IPS-11a (cell line): ENCODE results near the gene ANKRD40CL.
"Not testable (repeated sequence)": the region's sequence is repeated elsewhere in the genome, so short reads cannot be mapped to it uniquely, and the experiment has no call there.

Experiments used
- H3K4me3 ChIP-seq: one replicate; pipeline ENCODE4 v1.5.1; 2013; ENCODE audit warnings: low read depth, low read length, control low read depth

Gene ANKRD40CL

DNA sequence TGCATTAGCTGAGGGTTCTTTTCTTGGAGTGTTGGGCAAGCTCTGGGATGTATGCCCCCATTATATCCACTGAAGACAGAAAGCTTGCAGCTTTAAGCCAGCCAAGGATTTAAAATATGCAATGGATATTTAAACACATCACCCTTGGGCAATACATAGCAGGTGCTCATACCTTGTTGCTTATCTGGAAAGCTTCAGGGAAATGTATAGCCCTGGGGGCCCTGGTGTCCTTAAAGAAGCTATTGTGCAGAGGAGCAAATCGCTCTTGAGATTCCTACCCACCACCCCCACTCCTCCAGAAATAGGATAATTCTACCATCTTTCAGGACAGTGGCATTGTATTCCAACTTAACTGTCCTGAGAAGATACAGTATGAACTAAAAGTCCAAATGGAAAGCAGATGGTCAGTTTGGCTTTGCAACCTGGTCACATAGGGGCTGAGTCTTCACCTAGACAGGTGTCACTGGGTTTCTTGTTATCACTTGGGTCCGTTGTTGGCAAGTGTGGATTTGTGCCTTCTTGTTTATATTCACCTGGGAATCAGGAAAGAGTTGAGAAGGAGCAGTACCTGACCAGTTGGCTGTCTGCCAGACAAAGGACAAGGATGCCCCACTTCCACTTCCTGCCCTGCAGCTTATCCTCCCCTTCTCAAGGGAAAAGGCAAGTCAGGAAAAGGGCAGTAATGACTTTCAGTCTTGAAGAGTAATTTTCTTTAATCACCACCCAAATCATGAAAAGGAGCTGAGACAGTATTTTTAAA lies 3.4 kb downstream of the ANKRD40CL start:
- H3K4me3 ChIP-seq: no peak overlapping the region

DNA sequence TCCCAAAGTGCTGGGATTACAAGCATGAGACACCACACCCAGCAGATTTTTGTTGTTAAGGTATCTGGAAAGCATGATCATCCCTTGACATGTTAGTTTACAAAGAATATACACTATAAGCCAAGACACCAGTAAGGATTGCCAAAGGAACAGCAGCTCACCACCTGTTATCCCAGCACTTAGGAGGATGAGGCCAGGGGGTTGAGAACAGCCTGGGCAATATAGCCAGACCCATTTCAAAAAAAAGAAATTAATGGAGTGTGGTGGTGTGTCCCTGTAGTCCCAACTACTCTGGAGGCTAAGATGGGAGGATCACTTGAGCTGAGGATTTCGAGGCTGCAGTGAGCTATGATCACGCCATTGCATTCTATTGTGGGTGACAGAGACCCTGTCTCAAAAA lies 5.1 kb downstream of the ANKRD40CL start:
- no peak overlapping the region for H3K4me3 ChIP-seq

DNA sequence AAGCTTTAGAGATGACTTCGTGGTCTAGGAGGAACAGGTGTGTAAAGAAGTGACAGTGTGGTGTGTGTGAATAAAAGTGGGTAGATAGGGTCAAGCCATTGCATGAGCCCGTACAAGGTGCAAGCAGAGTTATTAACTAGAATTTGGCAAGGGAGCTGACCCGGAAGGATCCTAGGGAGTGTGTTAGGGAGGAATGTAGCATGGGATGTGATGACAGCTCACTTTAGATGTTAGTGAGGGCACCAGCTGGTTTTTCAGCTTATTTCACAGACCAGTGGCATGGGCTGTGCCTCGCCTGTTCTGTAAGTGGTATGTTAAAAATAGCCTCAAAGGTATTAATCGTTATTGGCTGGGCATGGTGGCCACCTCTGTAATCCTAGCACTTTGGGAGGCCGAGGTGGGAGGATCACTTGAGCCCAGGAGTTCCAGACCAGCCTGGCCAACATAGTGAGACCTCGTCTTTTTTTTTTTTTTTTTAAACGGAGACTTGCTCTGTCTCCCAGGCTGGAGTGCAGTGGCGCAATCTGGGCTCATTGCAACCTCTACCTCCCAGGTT lies 8.3 kb downstream of the ANKRD40CL start:
- no peak overlapping the region for H3K4me3 ChIP-seq

DNA sequence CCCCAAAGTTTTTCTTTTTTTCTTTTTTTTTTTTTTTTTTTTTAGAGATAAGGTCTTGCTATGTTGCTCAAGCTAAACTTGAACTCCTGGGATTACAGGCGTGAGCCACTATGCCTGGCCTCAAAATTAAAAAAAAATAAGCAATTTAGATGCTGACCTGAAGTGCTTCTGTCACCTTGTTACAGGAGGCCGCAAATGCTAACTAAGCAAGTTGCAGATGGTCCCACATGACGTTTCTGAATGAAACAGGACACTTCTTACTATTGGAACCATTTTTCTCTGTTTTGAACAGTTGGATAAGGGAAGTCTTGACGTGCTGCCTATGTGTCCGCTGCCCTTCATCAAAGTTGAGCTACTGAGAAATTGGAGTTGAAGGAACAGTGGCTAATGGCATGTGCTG lies 8.8 kb downstream of the ANKRD40CL start:
- no peak overlapping the region for H3K4me3 ChIP-seq

DNA sequence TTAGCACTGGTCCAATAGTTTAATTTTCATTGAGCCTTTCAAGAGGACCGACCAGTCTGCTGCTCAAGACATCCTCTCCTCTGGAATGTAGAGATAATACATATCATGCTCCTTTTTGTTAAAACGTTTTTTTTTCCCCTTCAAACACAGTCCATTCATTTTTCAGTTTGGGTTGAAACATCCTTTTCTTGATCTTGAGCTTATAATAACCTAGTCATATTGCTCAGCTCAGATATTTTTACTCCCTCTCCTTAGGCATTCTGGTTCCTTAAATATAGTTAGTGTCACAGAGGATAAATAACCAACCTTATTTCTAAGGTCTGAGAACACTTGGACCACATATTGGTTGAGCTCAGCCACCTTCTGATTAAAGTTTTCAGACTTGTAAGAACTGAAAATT lies 12.8 kb downstream of the ANKRD40CL start:
- no peak overlapping the region for H3K4me3 ChIP-seq

DNA sequence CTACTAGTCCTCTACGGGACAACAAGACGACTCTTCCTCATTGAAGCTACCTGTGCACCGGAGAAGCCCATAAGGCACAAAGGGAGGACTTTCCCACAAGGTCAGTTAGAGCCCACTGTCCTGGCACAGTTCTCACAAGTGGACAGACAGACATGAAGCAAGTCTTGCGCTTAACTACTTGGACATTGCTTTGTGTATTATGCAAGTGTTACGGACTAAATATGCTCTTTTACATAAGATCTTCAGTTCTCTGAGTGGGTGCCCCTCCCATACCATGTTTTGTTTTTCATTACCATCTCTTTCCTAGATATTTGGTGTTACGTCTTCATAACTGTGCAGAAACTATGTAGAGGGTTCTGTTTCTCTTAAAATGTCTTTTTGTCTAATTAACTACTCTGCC lies 18.1 kb downstream of the ANKRD40CL start:
- no peak overlapping the region for H3K4me3 ChIP-seq

DNA sequence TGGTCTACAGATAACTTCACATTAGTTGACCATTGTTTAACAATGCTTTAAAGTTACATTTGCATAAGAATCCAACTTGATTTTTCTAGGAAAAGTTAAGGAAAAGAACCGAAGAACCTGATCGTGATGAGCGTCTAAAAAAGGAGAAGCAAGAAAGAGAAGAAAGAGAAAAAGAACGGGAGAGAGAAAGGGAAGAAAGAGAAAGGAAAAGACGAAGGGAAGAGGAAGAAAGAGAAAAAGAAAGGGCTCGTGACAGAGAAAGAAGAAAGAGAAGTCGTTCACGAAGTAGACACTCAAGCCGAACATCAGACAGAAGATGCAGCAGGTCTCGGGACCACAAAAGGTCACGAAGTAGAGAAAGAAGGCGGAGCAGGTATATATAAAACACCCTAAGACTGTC lies 21.7 kb downstream of the ANKRD40CL start:
- no peak overlapping the region for H3K4me3 ChIP-seq

DNA sequence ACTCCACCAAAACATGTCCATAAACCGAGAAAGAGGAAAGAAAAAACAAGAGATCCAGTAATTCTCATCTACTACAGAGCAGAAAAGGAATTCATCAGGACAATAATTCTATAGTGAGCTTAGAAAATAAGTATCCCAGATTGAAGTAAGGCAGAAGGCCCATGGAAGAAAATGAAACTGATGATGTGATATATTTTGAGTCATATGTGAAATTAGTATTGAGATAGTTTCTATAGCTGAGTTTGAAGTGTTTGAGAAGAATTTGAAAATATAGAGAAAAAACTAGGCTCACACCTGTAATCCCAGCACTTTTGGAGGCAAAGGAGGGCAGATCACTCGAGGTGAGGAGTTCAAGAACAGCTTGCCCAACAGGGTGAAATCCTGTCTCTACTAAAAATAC lies 28.2 kb downstream of the ANKRD40CL start:
- H3K4me3 ChIP-seq: no peak overlapping the region

DNA sequence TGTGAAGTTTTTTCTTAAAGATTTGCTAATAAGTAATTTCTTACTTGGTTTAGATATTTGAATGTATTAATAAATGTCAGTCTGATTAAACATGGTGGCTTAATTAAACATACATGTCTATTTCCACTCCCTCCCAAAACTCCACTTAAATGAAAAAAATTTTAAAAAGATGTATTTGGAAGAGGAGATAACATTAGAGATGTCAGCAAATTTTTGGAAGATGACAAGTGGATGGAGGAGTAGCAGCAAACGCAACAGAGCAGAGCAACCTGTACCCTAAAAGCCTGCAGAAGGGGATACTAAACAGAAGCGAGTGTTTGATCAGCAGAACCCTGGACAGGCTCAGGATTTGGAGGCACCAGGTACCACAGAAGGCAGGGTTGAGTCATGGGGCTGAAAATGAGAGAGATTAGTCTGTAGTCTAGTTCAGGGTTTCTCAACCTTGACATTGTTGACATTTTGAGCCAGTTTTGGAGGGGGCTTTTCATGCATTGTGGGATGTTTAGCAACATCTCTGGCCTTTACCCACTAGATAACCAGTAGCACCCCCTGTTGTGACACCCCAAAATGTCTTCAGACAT lies 30.1 kb downstream of the ANKRD40CL start:
- H3K4me3 ChIP-seq: no peak overlapping the region

DNA sequence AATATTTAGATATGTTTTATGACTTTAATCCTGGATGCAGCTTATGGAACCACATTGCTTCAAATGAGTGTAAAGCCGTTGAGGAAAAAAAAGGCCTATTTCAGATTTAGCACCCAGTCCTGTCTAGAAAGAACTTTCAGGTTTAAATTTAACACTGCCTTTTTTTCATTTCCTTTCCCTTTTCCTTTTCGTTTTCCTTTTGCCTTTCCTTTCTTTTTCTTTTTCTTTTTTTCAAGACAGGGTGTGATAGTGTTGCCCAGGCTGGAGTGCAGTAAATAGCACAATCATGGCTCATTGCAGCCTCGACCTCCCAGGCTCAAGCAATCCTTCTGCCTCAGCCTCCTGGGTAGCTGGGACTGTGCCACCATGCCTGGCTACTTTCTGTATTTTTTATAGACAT lies 32.0 kb downstream of the ANKRD40CL start:
- no peak overlapping the region for H3K4me3 ChIP-seq

DNA sequence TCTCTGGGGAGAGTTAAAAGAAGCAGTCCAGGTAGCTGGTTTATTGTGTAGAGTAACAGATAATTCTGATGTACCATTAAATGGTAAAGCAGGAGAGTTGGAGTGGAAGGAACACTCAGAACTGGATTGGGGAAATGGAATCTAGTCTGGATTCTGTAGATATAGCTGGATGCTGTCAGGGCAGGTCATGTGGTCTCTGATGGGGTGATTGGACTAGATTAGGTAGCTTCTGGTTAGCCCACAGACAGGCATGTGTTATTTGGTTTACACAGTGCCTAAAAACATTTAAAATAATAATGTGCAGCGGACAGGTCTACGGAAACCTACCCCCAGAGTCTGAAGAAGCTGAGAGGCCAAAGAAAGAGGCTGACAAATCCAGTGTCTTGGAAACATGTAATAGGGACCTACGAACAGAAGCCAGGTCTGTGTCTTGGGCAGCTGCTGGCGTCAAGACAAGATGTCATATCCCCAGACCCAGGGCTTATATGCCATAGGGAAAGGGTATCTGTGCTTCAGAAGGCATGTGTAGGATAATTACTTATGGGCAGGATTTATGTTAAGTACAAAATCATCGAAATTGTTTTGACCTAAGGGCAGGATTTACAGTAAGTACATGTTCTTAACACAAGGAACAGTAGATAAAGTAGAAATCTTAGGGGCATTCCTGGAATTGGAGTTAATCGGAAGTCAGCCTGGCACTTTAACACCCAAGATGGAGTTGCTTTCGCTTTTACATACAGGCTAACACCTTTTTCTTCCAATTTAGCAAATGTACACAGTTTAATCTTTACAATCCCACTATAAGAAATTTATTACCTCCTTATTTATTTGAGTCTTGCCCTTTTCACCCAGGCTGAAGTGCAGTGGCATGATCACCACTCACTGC lies 35.5 kb downstream of the ANKRD40CL start:
- H3K4me3 ChIP-seq: no peak overlapping the region

DNA sequence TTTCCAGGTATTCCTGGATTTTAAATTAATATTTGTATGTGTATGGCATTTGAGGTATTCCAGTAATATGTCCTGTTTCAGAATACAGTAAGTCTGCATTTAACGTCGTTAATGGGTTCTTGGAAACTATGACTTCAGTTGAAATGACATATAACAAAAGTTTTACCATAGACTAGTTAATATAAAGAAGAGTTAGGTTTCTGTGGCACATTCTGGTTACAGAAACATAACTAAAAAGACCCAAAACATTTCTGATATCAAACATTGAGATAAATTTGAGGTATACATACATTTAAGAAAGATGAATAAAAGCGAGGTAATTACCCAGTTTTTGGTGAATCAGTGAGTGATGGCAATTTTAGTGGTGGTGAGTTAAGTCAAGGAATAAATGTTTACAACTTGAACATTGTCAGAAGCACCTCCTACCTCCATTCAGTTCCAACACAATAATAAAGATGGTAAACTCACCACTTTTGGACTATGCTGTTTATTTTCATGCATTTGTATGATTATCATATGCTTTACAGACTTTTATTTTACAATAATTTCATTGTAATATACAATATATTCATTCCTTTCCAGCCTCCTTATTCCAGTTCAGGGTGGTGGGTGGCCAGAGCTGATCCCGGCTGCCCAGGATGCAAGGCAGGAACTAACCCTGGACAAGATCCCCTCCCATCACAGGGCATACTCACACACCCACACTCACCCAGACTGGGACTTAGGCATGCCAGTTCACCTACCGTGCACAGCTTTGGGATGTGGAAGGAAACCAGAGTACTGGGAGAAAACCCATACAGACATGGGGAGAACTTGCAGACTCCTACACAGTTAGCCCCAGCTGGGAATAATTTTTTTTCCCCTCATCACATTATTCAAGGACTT lies 38.2 kb downstream of the ANKRD40CL start:
- no peak overlapping the region for H3K4me3 ChIP-seq

DNA sequence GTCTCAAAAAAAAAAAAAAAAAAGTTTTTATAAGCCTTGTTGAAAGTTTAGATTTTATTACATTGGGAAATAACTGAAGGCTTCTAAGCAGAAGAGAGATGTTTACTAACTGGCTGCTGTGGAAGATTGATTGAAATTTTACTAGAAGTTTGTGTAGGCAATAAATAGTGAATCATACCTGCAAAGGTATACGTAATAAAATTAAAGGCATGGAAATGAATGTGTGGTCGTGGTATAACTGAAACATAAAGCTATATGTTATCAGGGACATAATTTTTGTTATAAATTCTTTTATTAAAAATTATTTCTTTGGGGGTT lies 39.2 kb downstream of the ANKRD40CL start:
- H3K4me3 ChIP-seq: no peak overlapping the region

DNA sequence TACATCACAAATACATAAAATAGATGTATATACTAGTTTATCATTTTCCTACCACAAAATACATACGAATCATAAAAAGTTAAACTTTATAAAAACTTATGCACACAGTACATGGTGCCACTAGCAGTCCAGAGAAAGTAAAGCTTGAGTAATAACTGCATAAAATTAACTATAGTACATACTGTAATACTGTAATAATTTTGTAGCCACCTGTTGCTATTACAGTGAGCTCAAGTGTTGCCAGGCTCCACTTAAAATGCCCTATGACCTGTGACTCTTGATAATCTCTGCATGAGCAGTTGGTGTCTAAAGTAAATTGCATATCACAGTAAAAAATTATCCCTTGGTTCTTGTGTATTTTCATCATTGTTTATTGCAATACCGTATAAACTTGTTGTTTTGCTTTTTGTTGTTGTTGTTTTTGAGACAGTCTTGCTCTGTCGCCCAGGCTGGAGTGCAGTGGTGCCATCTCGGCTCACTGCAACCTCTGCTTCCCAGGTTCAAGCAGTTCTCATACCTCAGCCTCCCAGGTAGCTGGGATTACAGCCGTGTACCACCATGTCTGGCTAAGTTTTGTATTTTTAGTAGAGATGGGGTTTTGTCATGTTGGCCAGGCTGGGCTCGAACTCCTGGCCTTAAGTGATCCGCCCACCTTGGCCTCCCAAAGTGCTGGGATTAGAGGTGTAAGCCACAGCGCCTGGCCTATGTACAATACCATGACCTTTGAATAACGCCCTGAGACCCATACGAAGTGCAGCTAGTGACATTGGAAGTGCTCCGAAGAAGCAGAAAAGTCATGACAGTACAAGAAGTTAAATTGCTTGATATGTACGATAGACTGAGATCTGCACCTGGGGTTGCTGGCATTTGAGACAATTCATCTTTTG lies 41.3 kb downstream of the ANKRD40CL start:
- no peak overlapping the region for H3K4me3 ChIP-seq

DNA sequence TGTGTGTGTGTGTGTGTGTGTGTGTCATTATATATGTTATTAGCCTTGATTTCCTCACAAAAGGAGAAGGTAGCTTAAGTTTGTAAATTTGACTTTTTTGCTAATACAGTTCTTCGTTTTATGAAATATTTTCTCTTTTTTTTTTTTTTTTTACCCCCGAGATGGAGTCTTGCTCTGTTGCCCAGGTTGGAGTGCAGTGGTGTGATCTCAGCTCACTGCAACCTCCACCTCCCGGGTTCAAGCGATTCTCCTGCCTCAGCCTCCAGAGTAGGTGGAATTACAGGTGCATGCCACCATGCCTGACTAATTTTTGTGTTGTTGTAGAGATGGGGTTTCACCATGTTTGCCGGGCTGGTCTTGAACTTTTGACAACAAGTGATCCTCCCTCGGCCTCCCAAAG lies 42.7 kb downstream of the ANKRD40CL start:
- H3K4me3 ChIP-seq: not testable (repeated sequence)

DNA sequence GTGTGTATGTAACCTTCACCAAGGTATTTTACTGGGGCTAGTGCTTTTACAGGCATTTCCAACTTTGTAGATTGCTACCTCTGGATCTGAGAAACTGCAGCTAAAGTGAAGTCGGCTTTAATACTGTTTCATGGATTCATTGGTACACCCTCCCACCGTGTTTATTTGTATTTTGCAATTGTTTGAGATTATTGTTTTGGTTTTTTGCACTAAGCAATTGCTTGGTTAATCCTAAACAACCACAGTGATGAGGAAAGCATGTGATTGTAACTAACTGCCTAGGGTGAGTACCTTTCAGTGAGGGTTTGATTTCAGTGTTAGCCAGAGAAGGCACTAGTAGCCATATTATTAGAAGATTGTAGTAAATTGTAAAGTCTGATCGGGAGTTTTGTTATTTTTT lies 44.6 kb downstream of the ANKRD40CL start:
- no peak overlapping the region for H3K4me3 ChIP-seq

DNA sequence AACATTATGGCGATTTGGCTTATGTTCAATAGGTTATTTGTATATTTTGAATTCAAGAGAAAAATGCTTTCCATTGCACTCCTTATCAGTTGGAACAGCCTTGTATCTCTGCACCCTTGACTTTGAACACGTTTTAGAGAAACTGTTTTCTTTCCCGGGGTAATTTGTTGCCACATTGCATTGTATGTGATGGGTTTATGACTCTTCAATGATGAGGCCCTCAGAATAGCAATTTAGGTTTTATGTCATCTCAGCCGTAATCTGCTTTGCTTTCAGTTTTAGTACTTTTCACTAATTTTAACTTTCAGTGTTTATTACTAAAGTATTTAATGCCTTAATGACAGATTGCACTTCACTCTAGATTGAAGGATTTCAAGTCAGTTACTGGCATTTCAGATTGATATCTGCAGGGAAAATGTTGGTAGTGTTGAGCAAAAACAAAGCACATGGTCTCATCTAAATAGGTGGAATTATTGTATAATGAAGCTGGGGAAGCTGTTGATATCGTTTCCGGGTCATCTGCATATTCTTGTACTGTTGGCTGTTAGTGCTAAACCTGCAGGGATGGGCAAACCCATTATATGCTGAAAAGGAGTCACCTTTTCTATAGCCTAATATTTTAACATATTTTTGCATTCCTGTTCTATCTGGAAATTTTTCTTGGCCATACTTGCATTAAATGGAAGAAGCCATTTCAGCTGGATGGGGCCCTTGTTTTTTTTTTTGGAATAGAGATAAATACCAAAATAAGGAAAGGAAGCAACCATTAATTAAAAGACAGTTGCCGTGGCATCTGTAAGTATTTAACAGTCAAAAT lies 45.9 kb downstream of the ANKRD40CL start:
- peak overlapping the region; percentile 91 for H3K4me3 ChIP-seq

DNA sequence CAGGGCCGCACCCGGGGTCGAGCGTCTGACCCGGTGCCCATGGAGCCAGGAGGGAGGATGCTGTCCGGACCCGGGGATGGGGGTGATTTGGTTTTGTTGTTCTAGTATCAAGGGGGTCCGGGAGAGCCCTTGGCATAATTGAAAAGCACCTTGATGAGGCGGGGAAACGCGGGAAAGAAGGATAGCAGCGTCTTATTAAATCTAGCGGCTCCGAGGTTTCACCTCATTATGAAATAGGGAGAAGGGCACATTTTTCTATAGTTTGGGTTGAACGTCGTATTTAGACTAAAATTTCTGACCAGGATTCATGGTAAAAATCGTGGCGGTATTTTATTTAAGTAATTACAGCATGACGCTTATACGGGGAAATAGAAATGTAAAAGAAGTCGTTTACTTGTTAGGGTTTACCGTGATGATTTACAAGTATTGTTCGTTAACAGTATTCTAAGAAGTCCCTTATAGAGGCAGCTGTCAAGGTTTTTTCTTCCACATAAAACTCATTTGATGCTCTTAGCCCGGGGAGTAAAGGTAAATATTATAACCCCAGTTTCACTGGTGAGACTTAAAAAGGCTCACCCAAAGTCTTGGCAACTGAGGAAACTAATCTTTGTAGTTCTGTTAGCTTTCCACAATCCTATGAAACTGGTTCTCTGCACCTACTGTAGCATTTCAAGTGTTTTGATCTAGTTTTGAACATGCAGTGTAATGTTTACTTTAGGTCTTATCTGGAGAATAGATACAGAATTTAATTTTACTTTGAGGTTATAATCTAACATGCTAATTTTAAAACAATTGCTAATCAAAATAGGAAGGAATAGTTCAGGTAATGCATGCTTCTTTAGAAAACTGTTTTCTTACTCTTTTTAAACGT lies 47.2 kb downstream of the ANKRD40CL start:
- peak overlapping the region; percentile 91 for H3K4me3 ChIP-seq
